HFFc6 (cell line): ENCODE data around the gene MRPL51. TPM values are rescaled to one million over a fixed set of nuclear protein-coding genes. Genes with fewer than 3 reads are reported as not detected.

Source experiments
- DNase-seq: peaks from one replicate; pipeline ENCODE4 v3.0.0-alpha.2; 2018
- H3K27ac Mint-ChIP-seq: 2 replicates; pipeline ENCODE4 v1.8.0; 2020; ENCODE audit warnings: mild to moderate bottlenecking, mixed read lengths
- H3K27me3 Mint-ChIP-seq: 2 replicates; pipeline ENCODE4 v1.8.0; 2021; ENCODE audit warnings: mild to moderate bottlenecking, moderate library complexity, mixed read lengths; ENCODE audit not compliant: insufficient read depth
- H3K36me3 Mint-ChIP-seq: 2 replicates; pipeline ENCODE4 v1.8.0; 2021; ENCODE audit warnings: low read depth, mixed read lengths
- H3K4me1 Mint-ChIP-seq: 2 replicates; pipeline ENCODE4 v1.8.0; 2020; ENCODE audit warnings: low read depth, mixed read lengths
- H3K4me3 Mint-ChIP-seq: 2 replicates; pipeline ENCODE4 v1.8.0; 2020; ENCODE audit warnings: mild to moderate bottlenecking, moderate library complexity, mixed read lengths
- H3K9me3 Mint-ChIP-seq: 2 replicates; pipeline ENCODE4 v1.8.0; 2020; ENCODE audit warnings: mild to moderate bottlenecking, mixed read lengths
- total RNA-seq, 6 experiments: library from RNA; stranded (reverse); fragmentation: NEBNext Ultra II Directional; extraction: Animal tissue kit (Norgen Biotek cat#: 25700); gene quantifications; 2 replicates in 1 of 6; 3 replicates in 5 of 6; pipeline ENCODE4 v1.2.3, GENCODE V29; 2021
- TF ChIP-seq, protein P1 (sequence below): fragments of 200-600 bp; sonication (generic); IDR thresholded peaks from 2 replicates; pipeline ENCODE4 v1.5.0; 2021; ENCODE audit warnings: antibody characterized with exemption, mild to moderate bottlenecking

The MRPL51 gene
- total RNA-seq, 6 experiments from 2014 or later, result 227 to 290 (median 257) TPM

GRCh38 chr12:6533653-6533922 lies 40.5 kb upstream of the MRPL51 start:
- Mint-ChIP-seq H3K9me3 (peaks cover 32% of the 10 kb centered on the region), H3K36me3 (peaks cover 65% of the 10 kb centered on the region), H3K4me3 (peak overlapping the region; percentile 95), H3K27ac (peak overlapping the region; percentile 100), H3K27me3 (peaks cover 58% of the 10 kb centered on the region), H3K4me1 (peaks cover 60% of the 10 kb centered on the region)
- DNase-seq, result no peak
- TF ChIP-seq, protein P1, sequence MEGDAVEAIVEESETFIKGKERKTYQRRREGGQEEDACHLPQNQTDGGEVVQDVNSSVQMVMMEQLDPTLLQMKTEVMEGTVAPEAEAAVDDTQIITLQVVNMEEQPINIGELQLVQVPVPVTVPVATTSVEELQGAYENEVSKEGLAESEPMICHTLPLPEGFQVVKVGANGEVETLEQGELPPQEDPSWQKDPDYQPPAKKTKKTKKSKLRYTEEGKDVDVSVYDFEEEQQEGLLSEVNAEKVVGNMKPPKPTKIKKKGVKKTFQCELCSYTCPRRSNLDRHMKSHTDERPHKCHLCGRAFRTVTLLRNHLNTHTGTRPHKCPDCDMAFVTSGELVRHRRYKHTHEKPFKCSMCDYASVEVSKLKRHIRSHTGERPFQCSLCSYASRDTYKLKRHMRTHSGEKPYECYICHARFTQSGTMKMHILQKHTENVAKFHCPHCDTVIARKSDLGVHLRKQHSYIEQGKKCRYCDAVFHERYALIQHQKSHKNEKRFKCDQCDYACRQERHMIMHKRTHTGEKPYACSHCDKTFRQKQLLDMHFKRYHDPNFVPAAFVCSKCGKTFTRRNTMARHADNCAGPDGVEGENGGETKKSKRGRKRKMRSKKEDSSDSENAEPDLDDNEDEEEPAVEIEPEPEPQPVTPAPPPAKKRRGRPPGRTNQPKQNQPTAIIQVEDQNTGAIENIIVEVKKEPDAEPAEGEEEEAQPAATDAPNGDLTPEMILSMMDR, result no peak

DNA sequence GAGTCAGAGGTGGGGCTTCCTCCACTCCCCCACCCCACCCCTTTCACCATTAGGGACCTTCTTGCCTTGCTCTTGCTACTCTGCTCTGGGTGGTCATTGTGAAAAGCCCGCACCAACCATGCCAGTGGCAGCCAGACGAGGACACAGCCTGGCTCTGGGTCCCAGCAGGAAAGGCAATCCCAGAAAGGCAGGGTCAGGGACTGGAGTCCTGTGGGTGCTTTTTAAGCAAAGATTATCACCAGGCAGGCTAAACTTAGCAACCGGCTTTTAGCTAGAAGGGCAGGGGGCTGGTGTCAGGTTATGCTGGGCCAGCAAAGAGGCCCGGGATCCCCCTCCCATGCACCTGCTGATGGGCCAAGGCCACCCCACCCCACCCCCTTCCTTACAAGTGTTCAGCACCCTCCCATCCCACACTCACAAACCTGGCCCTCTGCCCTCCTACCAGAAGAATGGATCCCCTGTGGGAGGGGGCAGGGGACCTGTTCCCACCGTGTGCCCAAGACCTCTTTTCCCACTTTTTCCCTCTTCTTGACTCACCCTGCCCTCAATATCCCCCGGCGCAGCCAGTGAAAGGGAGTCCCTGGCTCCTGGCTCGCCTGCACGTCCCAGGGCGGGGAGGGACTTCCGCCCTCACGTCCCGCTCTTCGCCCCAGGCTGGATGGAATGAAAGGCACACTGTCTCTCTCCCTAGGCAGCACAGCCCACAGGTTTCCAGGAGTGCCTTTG lies 40.0 kb upstream of the MRPL51 start:
- peak; percentile 80 for DNase-seq
- peaks cover 27% of the 10 kb centered on the region for H3K9me3 Mint-ChIP-seq
- peaks cover 53% of the 10 kb centered on the region for H3K27me3 Mint-ChIP-seq
- TF ChIP-seq, protein P1, result no peak
- H3K4me3 Mint-ChIP-seq, result peak overlapping the region; percentile 95
- H3K4me1 Mint-ChIP-seq, result peaks cover 57% of the 10 kb centered on the region
- H3K36me3 Mint-ChIP-seq, result peaks cover 67% of the 10 kb centered on the region
- peak overlapping the region; percentile 100 for H3K27ac Mint-ChIP-seq

- peaks cover 65% of the 10 kb centered on the region for H3K36me3 Mint-ChIP-seq
- H3K27me3 Mint-ChIP-seq, result peaks cover 45% of the 10 kb centered on the region
- peak; percentile 99 for DNase-seq
- peak overlapping the region; percentile 95 for H3K4me3 Mint-ChIP-seq
- H3K9me3 Mint-ChIP-seq, result peaks cover 22% of the 10 kb centered on the region
- TF ChIP-seq, protein P1, result no peak
- H3K27ac Mint-ChIP-seq, result peak overlapping the region; percentile 100
- H3K4me1 Mint-ChIP-seq, result peaks cover 49% of the 10 kb centered on the region
Measured at GRCh38 chr12:6532051-6532926, 39.2 kb upstream of the MRPL51 start.

DNA sequence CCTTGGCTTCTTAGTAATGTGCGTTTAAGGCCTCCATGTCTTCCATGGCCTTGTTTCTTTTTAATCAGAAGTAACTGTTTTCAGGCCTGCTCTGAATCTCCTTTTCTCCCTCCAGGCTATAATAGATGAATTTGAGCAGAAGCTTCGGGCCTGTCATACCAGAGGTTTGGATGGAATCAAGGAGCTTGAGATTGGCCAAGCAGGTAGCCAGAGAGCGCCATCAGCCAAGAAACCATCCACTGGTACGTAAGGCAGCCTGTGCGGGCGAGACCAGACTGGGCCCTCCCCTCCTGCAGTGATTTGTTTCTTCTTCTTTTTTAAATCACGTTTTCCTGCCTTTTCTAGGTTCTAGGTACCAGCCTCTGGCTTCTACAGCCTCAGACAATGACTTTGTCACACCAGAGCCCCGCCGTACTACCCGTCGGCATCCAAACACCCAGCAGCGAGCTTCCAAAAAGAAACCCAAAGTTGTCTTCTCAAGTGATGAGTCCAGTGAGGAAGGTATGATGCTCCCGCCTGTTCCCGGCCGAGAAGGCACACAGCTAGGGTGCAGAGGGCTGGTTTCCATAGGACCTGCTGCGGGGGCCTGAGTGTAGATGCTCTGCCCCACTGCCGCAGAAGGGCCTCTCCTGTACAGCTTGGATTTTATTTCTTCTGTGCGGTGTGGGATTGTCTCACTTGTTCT lies 37.7 kb upstream of the MRPL51 start:
- TF ChIP-seq, protein P1, result no peak
- H3K4me3 Mint-ChIP-seq, result no peak overlapping the region
- peaks cover 14% of the 10 kb centered on the region for H3K9me3 Mint-ChIP-seq
- peaks cover 50% of the 10 kb centered on the region for H3K36me3 Mint-ChIP-seq
- peaks cover 29% of the 10 kb centered on the region for H3K27me3 Mint-ChIP-seq
- H3K27ac Mint-ChIP-seq, result peak overlapping the region; percentile 86
- DNase-seq, result no peak
- H3K4me1 Mint-ChIP-seq, result peaks cover 37% of the 10 kb centered on the region

DNA sequence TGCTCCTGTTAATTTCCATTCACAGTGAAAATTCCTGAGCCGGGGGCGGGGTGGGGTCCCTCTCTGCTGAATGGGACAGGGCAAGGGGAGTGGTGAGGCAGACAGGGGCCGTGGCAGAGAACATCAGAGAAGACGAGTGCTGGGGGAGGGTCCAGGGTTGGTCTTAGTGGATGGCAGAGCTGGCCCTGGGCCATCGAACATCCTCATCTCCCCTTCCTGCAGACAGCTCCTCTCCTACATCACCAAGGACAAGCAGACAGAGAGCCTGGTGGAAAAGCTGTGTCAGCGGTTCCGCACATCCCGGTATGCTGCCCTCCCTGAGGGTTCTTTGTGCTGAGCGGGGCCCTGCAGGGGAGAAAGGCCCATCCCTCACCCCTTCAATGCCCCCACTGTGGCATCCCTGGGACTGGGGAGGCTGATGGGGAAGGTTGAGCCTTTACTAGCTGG lies 36.3 kb upstream of the MRPL51 start:
- Mint-ChIP-seq H3K36me3 (peaks cover 49% of the 10 kb centered on the region), H3K27me3 (peaks cover 15% of the 10 kb centered on the region), H3K4me3 (no peak overlapping the region), H3K4me1 (peaks cover 37% of the 10 kb centered on the region), H3K9me3 (no peaks in the 10 kb centered on the region), H3K27ac (peak overlapping the region; percentile 29; the same call in 1 of the 2 replicates)
- TF ChIP-seq, protein P1, result no peak
- no peak for DNase-seq
